Measurements from ENCODE around the gene GOSR1. TPM values are rescaled to one million over a fixed set of nuclear protein-coding genes. Genes with fewer than 3 reads are reported as not detected.

GOSR1 gene
- total and polyA plus RNA-seq, 4 donors = 14.8 to 45.1 (median 32.1) TPM

DNA sequence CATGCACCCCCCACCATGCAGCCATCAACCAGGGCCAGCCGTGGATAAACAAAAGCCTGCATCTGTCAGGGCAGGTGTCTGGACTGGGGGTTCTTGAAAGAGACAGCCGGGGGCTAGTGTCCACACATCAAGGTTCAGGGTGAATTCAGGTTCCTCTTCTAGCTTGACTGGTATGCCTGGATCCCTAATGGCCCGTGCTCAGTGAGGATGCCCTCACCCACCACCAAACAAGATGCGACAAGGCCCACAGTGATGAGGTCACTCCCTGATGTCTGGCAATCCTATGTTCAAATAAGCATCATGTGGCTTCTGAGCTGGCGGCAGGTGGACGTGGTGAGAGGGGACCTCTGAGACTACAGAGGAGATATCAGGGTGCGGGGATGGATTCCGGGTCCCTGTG is 64.6 kb downstream of the GOSR1 start:
- Histone ChIP-seq H3K27ac (ENCODE audit: low read depth in 1 of 2, low read length in 1 of 2) (no peak overlapping the region), H3K9ac (ENCODE audit: insufficient read depth in 1 of 2, low read length in 2 of 2) (no peak overlapping the region), H3K4me1 (ENCODE audit: control insufficient read depth in 5 of 5, insufficient read depth in 5 of 5, low read length in 5 of 5) (no peaks in the 10 kb centered on the region), H3K36me3 (ENCODE audit: control insufficient read depth in 4 of 4, insufficient read depth in 4 of 4, low read length in 4 of 4) (no peaks in the 10 kb centered on the region), H3K4me3 (no peak overlapping the region), H3K9me3 (ENCODE audit: control insufficient read depth in 4 of 4, insufficient read depth in 3 of 4, low read length in 3 of 4) (peaks cover 0 to 2% (median 0%) of the 10 kb centered on the region in 4 donors), H3K27me3 (ENCODE audit: control insufficient read depth in 3 of 3, insufficient read depth in 3 of 3, low read length in 2 of 3) (no peaks in the 10 kb centered on the region)
- ATAC-seq (ENCODE audit: insufficient read depth, low FRiP score) (no peak), DNase-seq (no peak)
- 87 to 90% methylated on average over 8 of the region's 8 CpGs for WGBS, 2 donors
- TF ChIP-seq, protein P1, sequence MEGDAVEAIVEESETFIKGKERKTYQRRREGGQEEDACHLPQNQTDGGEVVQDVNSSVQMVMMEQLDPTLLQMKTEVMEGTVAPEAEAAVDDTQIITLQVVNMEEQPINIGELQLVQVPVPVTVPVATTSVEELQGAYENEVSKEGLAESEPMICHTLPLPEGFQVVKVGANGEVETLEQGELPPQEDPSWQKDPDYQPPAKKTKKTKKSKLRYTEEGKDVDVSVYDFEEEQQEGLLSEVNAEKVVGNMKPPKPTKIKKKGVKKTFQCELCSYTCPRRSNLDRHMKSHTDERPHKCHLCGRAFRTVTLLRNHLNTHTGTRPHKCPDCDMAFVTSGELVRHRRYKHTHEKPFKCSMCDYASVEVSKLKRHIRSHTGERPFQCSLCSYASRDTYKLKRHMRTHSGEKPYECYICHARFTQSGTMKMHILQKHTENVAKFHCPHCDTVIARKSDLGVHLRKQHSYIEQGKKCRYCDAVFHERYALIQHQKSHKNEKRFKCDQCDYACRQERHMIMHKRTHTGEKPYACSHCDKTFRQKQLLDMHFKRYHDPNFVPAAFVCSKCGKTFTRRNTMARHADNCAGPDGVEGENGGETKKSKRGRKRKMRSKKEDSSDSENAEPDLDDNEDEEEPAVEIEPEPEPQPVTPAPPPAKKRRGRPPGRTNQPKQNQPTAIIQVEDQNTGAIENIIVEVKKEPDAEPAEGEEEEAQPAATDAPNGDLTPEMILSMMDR (IDR thresholded peaks at IDR 0.05; ENCODE audit: control extremely low read depth, extremely low read depth) = no peak

DNA sequence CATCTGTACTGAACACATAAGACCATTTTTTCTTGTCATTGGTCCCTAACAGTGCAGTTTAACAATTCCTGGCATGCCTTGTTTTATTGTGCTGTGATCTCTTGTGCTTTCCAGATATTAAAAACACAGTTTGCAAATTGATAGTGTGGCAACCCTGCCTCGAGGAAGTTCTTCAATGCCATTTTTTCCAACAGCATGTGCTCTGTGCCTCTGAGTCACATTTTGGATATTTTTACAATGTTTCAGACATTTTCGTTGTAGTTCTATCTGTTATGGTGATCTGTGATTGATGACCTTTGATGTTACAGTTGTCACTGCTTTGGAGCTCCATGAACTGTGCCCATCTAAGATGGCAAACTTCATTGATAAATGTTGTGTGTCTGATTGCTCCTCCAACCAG is 66.2 kb downstream of the GOSR1 start:
- Histone ChIP-seq H3K27ac (ENCODE audit: low read depth in 1 of 2, low read length in 1 of 2) (no peak overlapping the region), H3K27me3 (ENCODE audit: control insufficient read depth in 3 of 3, insufficient read depth in 3 of 3, low read length in 2 of 3) (no peaks in the 10 kb centered on the region), H3K4me3 (no peak overlapping the region), H3K9ac (ENCODE audit: insufficient read depth in 1 of 2, low read length in 2 of 2) (no peak overlapping the region), H3K4me1 (ENCODE audit: control insufficient read depth in 5 of 5, insufficient read depth in 5 of 5, low read length in 5 of 5) (no peaks in the 10 kb centered on the region), H3K36me3 (ENCODE audit: control insufficient read depth in 4 of 4, insufficient read depth in 4 of 4, low read length in 4 of 4) (no peaks in the 10 kb centered on the region), H3K9me3 (ENCODE audit: control insufficient read depth in 4 of 4, insufficient read depth in 3 of 4, low read length in 3 of 4) (peaks cover 0 to 2% (median 0%) of the 10 kb centered on the region in 4 donors)
- TF ChIP-seq, protein P1 (IDR thresholded peaks at IDR 0.05; ENCODE audit: control extremely low read depth, extremely low read depth) = no peak
- WGBS, 2 donors = 56 to 59% methylated on average over 2 of the region's 2 CpGs
- ATAC-seq (ENCODE audit: insufficient read depth, low FRiP score) (no peak), DNase-seq (no peak)

DNA sequence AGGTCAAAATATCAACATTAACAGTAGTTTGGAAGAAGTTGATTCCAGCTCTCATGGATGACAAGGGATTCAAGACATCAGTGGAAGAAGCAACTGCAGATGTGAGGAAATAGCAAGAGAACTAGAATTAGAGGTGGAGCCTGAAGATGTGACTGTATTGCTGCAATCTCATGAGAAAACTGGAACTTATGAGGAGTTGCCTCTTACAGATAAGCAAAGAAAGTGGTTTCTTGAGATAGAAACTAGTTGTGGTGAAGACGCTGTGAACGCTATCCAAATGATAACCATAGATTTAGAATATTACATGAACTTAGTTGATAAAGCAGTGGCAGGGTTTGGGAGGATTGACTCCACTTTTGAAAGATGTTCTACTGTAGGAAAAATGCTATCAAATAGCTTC is 67.8 kb downstream of the GOSR1 start:
- no peak for DNase-seq

More for the DNA sequence above, 67.8 kb downstream of the GOSR1 start:
- WGBS, 2 donors = 30 to 72% methylated on average over 2 of the region's 2 CpGs
- Histone ChIP-seq H3K4me1 (ENCODE audit: control insufficient read depth in 5 of 5, insufficient read depth in 5 of 5, low read length in 5 of 5) (no peaks in the 10 kb centered on the region), H3K27ac (ENCODE audit: low read depth in 1 of 2, low read length in 1 of 2) (no peak overlapping the region), H3K36me3 (ENCODE audit: control insufficient read depth in 4 of 4, insufficient read depth in 4 of 4, low read length in 4 of 4) (peaks cover 0 to 1% (median 0%) of the 10 kb centered on the region in 4 donors), H3K4me3 (no peak overlapping the region), H3K27me3 (ENCODE audit: control insufficient read depth in 3 of 3, insufficient read depth in 3 of 3, low read length in 2 of 3) (no peaks in the 10 kb centered on the region), H3K9me3 (ENCODE audit: control insufficient read depth in 4 of 4, insufficient read depth in 3 of 4, low read length in 3 of 4) (peaks cover 0 to 2% (median 0%) of the 10 kb centered on the region in 4 donors), H3K9ac (ENCODE audit: insufficient read depth in 1 of 2, low read length in 2 of 2) (no peak overlapping the region)
- no peak for ATAC-seq (ENCODE audit: insufficient read depth, low FRiP score)
- TF ChIP-seq, protein P1 (IDR thresholded peaks at IDR 0.05; ENCODE audit: control extremely low read depth, extremely low read depth) = no peak
